Liver (tissue), 3 donors: ENCODE results near the gene SLC2A10.

ENCODE experiments used
- GABPA ChIP-seq, 2 donors: IDR thresholded peaks in 1 of 2; conservative IDR thresholded peaks in 1 of 2; 2 replicates each; pipeline ENCODE4 v1.6.1; 2016; ENCODE audit warnings: antibody characterized with exemption in 2 of 2, mild to moderate bottlenecking in 1 of 2, moderate library complexity in 1 of 2
- RAD21 ChIP-seq, 2 donors: IDR thresholded peaks; 2 replicates each; pipeline ENCODE4 v1.6.1; 2016; ENCODE audit warnings: antibody characterized with exemption in 2 of 2, mild to moderate bottlenecking in 2 of 2
- SP1 ChIP-seq: IDR thresholded peaks from 2 replicates; pipeline ENCODE4 v1.6.1; 2018; ENCODE audit warnings: antibody characterized with exemption, mild to moderate bottlenecking
- TAF1 ChIP-seq: conservative IDR thresholded peaks from 2 replicates; pipeline ENCODE4 v1.6.1; 2016; ENCODE audit warnings: antibody characterized with exemption, mild to moderate bottlenecking
- YY1 ChIP-seq: IDR thresholded peaks from 2 replicates; pipeline ENCODE4 v1.6.1; 2016; ENCODE audit warnings: antibody characterized with exemption, mild to moderate bottlenecking
- TF ChIP-seq, protein P1 (sequence below): fragments of 150-350 bp; IDR thresholded peaks from 2 replicates; pipeline ENCODE4 v1.5.1; 2017; ENCODE audit warnings: improper control_type of control experiment, low read depth, low read length; ENCODE audit not compliant: missing input control
- TF ChIP-seq, protein P2 (sequence below): IDR thresholded peaks from 2 replicates; pipeline ENCODE4 v1.6.1; 2016; ENCODE audit warnings: antibody characterized with exemption, mild to moderate bottlenecking
- TF ChIP-seq, protein P3 (sequence below): IDR thresholded peaks from 2 replicates; pipeline ENCODE4 v1.6.1; 2016; ENCODE audit warnings: antibody characterized with exemption
- donor health status: healthy.
- donor health status: healthy.

DNA sequence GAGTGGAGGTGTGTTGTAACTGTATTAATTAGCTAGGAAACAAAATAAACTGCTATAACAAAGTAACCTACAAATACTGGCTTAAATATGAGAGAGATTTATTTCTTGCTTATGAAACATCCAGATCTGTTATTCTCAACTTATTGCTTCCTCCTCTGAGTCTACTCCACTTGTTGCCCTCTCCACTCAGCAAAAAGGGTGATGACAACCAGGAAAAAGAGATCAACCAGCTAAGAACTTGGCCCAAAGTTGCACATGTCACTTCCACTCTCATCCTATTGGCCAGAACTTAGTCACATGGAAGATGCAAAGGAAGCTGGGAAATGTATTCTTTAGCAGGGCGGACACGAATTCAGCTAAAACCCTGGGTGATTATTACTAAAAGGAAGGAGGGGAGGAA lies 15.0 kb upstream of the SLC2A10 start:
- TF ChIP-seq SP1 (peak; percentile 41), TAF1 (no peak), GABPA (IDR thresholded peaks at IDR 0.05 in 1 of 2, conservative IDR thresholded peaks at IDR 0.05 in 1 of 2) (no peak), RAD21 (IDR thresholded peaks at IDR 0.05) (no peak), YY1 (no peak)
- TF ChIP-seq, protein P1, sequence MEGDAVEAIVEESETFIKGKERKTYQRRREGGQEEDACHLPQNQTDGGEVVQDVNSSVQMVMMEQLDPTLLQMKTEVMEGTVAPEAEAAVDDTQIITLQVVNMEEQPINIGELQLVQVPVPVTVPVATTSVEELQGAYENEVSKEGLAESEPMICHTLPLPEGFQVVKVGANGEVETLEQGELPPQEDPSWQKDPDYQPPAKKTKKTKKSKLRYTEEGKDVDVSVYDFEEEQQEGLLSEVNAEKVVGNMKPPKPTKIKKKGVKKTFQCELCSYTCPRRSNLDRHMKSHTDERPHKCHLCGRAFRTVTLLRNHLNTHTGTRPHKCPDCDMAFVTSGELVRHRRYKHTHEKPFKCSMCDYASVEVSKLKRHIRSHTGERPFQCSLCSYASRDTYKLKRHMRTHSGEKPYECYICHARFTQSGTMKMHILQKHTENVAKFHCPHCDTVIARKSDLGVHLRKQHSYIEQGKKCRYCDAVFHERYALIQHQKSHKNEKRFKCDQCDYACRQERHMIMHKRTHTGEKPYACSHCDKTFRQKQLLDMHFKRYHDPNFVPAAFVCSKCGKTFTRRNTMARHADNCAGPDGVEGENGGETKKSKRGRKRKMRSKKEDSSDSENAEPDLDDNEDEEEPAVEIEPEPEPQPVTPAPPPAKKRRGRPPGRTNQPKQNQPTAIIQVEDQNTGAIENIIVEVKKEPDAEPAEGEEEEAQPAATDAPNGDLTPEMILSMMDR, result no peak
- TF ChIP-seq, protein P2, sequence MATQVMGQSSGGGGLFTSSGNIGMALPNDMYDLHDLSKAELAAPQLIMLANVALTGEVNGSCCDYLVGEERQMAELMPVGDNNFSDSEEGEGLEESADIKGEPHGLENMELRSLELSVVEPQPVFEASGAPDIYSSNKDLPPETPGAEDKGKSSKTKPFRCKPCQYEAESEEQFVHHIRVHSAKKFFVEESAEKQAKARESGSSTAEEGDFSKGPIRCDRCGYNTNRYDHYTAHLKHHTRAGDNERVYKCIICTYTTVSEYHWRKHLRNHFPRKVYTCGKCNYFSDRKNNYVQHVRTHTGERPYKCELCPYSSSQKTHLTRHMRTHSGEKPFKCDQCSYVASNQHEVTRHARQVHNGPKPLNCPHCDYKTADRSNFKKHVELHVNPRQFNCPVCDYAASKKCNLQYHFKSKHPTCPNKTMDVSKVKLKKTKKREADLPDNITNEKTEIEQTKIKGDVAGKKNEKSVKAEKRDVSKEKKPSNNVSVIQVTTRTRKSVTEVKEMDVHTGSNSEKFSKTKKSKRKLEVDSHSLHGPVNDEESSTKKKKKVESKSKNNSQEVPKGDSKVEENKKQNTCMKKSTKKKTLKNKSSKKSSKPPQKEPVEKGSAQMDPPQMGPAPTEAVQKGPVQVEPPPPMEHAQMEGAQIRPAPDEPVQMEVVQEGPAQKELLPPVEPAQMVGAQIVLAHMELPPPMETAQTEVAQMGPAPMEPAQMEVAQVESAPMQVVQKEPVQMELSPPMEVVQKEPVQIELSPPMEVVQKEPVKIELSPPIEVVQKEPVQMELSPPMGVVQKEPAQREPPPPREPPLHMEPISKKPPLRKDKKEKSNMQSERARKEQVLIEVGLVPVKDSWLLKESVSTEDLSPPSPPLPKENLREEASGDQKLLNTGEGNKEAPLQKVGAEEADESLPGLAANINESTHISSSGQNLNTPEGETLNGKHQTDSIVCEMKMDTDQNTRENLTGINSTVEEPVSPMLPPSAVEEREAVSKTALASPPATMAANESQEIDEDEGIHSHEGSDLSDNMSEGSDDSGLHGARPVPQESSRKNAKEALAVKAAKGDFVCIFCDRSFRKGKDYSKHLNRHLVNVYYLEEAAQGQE, result no peak
- TF ChIP-seq, protein P3, sequence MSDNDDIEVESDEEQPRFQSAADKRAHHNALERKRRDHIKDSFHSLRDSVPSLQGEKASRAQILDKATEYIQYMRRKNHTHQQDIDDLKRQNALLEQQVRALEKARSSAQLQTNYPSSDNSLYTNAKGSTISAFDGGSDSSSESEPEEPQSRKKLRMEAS, result no peak
